ENCODE data around the gene DGKQ. TPM values are rescaled to one million over a fixed set of nuclear protein-coding genes. Genes with fewer than 3 reads are reported as not detected.

Gene DGKQ
- total RNA-seq, 1 experiment from 2014 or later: 15.9 TPM

GRCh38 chr4:986428-986878 is 13.1 kb upstream of the DGKQ start:
- no peaks in the 10 kb centered on the region for H3K4me1 Mint-ChIP-seq (ENCODE audit: insufficient read depth, unreplicated experiment)
- H3K9me3 Mint-ChIP-seq (ENCODE audit: unreplicated experiment): no peaks in the 10 kb centered on the region
- no peaks in the 10 kb centered on the region for H3K27me3 Mint-ChIP-seq (ENCODE audit: insufficient read depth, unreplicated experiment)
- H3K4me3 Mint-ChIP-seq (ENCODE audit: unreplicated experiment): peak overlapping the region; percentile 84
- TF ChIP-seq CTCF (IDR thresholded peaks at IDR 0.05; ENCODE audit: unreplicated experiment): no peak
- no peaks in the 10 kb centered on the region for H3K36me3 Mint-ChIP-seq (ENCODE audit: insufficient read depth, unreplicated experiment)
- intact Hi-C loops (cut with micrococcal nuclease): loop anchor here (2.0 kb wide), 1 partner anchor 244 kb away; no protein-coding TSS in a partner anchor
- H3K27ac Mint-ChIP-seq (ENCODE audit: low read depth, unreplicated experiment): no peak overlapping the region
- ChIA-PET POLR2A (interaction anchor here (1.0 to 3.0 kb wide), 5 partner anchors 8 to 376 kb away, joined by 3 to 14 read pairs (median 6); partner anchors contain the start of genes GAK and TMEM175), CTCF (interaction anchor here (1.2 to 1.4 kb wide), 2 partner anchors 56 to 244 kb away, joined by 3 to 5 read pairs; no protein-coding TSS in a partner anchor)
- no peak for DNase-seq (ENCODE audit: unreplicated experiment)
- BruUV-seq (replicated peaks): no TSS peak

GRCh38 chr4:985123-985830 is 11.9 kb upstream of the DGKQ start:
- peak; percentile 38 for DNase-seq (ENCODE audit: unreplicated experiment)
- intact Hi-C loops (cut with micrococcal nuclease): no loop called here
- Mint-ChIP-seq H3K4me3 (ENCODE audit: unreplicated experiment) (peak overlapping the region; percentile 14), H3K27me3 (ENCODE audit: insufficient read depth, unreplicated experiment) (no peaks in the 10 kb centered on the region), H3K4me1 (ENCODE audit: insufficient read depth, unreplicated experiment) (no peaks in the 10 kb centered on the region), H3K9me3 (ENCODE audit: unreplicated experiment) (no peaks in the 10 kb centered on the region), H3K36me3 (ENCODE audit: insufficient read depth, unreplicated experiment) (no peaks in the 10 kb centered on the region), H3K27ac (ENCODE audit: low read depth, unreplicated experiment) (no peak overlapping the region)
- no peak for TF ChIP-seq CTCF (IDR thresholded peaks at IDR 0.05; ENCODE audit: unreplicated experiment)
- CTCF ChIA-PET: no interaction called here
- no TSS peak for BruUV-seq (replicated peaks)
- POLR2A ChIA-PET: interaction anchor here (1.0 kb wide), 1 partner anchor 25 kb away, joined by 4 read pairs; no protein-coding TSS in a partner anchor

- no TSS peak for BruUV-seq (replicated peaks)
- no peaks in the 10 kb centered on the region for H3K4me1 Mint-ChIP-seq (ENCODE audit: insufficient read depth, unreplicated experiment)
- no peaks in the 10 kb centered on the region for H3K27me3 Mint-ChIP-seq (ENCODE audit: insufficient read depth, unreplicated experiment)
- H3K4me3 Mint-ChIP-seq (ENCODE audit: unreplicated experiment): peak overlapping the region; percentile 14
- CTCF ChIA-PET: no interaction called here
- POLR2A ChIA-PET: interaction anchor here (1.0 kb wide), 1 partner anchor 26 kb away, joined by 4 read pairs; no protein-coding TSS in a partner anchor
- H3K9me3 Mint-ChIP-seq (ENCODE audit: unreplicated experiment): no peaks in the 10 kb centered on the region
- H3K27ac Mint-ChIP-seq (ENCODE audit: low read depth, unreplicated experiment): no peak overlapping the region
- intact Hi-C loops (cut with micrococcal nuclease): no loop called here
- no peak for TF ChIP-seq CTCF (IDR thresholded peaks at IDR 0.05; ENCODE audit: unreplicated experiment)
- H3K36me3 Mint-ChIP-seq (ENCODE audit: insufficient read depth, unreplicated experiment): no peaks in the 10 kb centered on the region
- no peak for DNase-seq (ENCODE audit: unreplicated experiment)
These were observed 11.1 kb upstream of the DGKQ start for GRCh38 chr4:984336-985054.

- ChIA-PET POLR2A (no interaction called here), CTCF (no interaction called here)
- intact Hi-C loops (cut with micrococcal nuclease): no loop called here
- DNase-seq (ENCODE audit: unreplicated experiment): no peak
- no peak for TF ChIP-seq CTCF (IDR thresholded peaks at IDR 0.05; ENCODE audit: unreplicated experiment)
- BruUV-seq (replicated peaks): no TSS peak
- Mint-ChIP-seq H3K4me1 (ENCODE audit: insufficient read depth, unreplicated experiment) (no peaks in the 10 kb centered on the region), H3K27ac (ENCODE audit: low read depth, unreplicated experiment) (no peak overlapping the region), H3K27me3 (ENCODE audit: insufficient read depth, unreplicated experiment) (no peaks in the 10 kb centered on the region), H3K4me3 (ENCODE audit: unreplicated experiment) (no peak overlapping the region), H3K36me3 (ENCODE audit: insufficient read depth, unreplicated experiment) (no peaks in the 10 kb centered on the region), H3K9me3 (ENCODE audit: unreplicated experiment) (no peaks in the 10 kb centered on the region)
These were observed 9.4 kb upstream of the DGKQ start for GRCh38 chr4:982814-983213.
